Measurements from ENCODE around the gene NF2. TPM values are rescaled to one million over a fixed set of nuclear protein-coding genes. Genes with fewer than 3 reads are reported as not detected.
A peak's percentile ranks its signal among the peaks of the same experiment; 100 is the strongest.

NF2 gene
- total RNA-seq, 6 experiments from 2014 or later: 9.6 to 24.8 (median 14.0) TPM

DNA sequence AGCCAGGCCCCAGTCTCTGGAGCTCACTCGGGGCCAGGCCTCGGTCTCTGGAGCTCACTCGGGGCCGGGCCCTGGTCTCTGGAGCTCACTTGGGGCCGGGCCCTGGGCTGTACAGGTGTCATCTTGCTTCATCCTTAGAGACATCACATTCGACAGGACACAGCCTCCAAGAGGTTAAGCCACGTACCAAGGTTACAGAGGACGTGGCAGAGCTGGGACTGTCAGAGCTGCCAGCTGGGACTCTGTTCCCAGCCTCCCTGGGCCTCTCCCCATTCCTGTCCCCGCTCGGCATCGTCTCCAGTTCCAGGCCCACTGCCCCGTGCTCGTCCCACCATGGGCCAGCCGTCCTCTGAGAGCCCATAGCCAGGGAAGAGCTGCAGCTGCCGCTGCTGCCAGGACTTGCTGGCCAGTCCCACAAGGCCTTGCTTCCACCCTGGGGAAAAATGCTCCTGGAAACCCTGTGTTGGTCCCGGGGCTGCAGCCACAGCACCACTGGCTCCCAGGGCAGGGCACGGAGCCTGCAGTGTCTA, 136.0 kb downstream of the NF2 start:
- 100% methylated on average over 5 of the region's 17 CpGs for WGBS (ENCODE audit: insufficient coverage, low coverage, low lambda C conversion rate, missing lambda C conversion rate)
- Histone ChIP-seq H3K36me3 (peaks cover 0 to 10% (median 3%) of the 10 kb centered on the region in 4 donors), H3K9me3 (no peaks in the 10 kb centered on the region), H3K27ac (no peak overlapping the region), H3K4me1 (no peaks in the 10 kb centered on the region), H3K27me3 (no peaks in the 10 kb centered on the region), H3K4me3 (no peak overlapping the region)
- intact Hi-C loops (cut with DNase I): no loop called here
- ATAC-seq (no peak), DNase-seq (no peak)
- no peak for TF ChIP-seq POLR2A (IDR thresholded peaks at IDR 0.05)
- TF ChIP-seq, protein P1, sequence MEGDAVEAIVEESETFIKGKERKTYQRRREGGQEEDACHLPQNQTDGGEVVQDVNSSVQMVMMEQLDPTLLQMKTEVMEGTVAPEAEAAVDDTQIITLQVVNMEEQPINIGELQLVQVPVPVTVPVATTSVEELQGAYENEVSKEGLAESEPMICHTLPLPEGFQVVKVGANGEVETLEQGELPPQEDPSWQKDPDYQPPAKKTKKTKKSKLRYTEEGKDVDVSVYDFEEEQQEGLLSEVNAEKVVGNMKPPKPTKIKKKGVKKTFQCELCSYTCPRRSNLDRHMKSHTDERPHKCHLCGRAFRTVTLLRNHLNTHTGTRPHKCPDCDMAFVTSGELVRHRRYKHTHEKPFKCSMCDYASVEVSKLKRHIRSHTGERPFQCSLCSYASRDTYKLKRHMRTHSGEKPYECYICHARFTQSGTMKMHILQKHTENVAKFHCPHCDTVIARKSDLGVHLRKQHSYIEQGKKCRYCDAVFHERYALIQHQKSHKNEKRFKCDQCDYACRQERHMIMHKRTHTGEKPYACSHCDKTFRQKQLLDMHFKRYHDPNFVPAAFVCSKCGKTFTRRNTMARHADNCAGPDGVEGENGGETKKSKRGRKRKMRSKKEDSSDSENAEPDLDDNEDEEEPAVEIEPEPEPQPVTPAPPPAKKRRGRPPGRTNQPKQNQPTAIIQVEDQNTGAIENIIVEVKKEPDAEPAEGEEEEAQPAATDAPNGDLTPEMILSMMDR (IDR thresholded peaks at IDR 0.05): no peak

DNA sequence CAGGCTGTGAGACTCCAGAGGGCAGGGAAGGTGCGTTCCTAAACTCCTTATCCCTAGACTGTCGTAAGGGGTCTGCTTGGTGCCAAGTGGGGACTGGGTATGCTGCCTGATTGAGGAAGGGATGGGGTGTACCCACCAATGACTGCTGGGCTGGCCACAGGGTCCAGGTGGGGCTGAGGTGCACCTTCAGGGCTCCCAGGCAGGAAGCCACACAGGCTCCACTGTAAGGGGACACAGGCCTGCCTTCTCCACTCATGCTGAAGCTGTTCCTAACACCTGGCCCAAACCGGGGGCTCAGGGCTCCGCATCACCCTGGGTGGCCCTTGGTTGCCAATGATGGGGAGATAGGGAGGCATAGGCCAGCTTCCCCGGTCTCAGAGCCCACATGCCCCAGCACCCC, 136.8 kb downstream of the NF2 start:
- ATAC-seq (no peak), DNase-seq (no peak)
- no peak overlapping the region for H3K4me3 ChIP-seq
- H3K27ac ChIP-seq: no peak overlapping the region
- H3K27me3 ChIP-seq: no peaks in the 10 kb centered on the region
- H3K4me1 ChIP-seq: no peaks in the 10 kb centered on the region
- 80% methylated on average over 1 of the region's 5 CpGs for WGBS (ENCODE audit: insufficient coverage, low coverage, low lambda C conversion rate, missing lambda C conversion rate)
- no peaks in the 10 kb centered on the region for H3K9me3 ChIP-seq
- peaks cover 0 to 10% (median 3%) of the 10 kb centered on the region in 4 donors for H3K36me3 ChIP-seq
- TF ChIP-seq, protein P1 (IDR thresholded peaks at IDR 0.05): no peak
- no peak for TF ChIP-seq POLR2A (IDR thresholded peaks at IDR 0.05)
- intact Hi-C loops (cut with DNase I): no loop called here

DNA sequence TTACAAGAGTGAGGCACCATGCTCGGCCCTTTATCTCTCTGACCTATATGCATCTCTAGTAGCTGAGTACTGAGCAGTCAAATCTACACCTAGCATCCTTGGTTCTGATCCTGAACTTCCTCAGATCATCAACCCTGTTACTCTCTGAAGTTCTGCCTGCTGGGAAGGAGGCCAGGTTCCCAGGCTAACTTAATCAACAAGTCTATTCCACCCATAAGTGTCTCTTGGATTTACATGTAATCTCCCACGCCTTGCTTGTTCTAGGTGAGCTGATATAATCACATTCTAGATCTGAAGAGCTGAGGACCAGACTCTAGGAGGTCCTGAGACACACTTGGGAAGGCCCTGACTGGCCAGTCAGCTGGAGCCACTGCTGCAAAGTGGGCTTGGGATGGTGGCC, 138.5 kb downstream of the NF2 start:
- TF ChIP-seq, protein P1 (IDR thresholded peaks at IDR 0.05): no peak
- no peak for TF ChIP-seq POLR2A (IDR thresholded peaks at IDR 0.05)
- H3K4me1 ChIP-seq: no peaks in the 10 kb centered on the region
- peaks cover 0 to 19% (median 3%) of the 10 kb centered on the region in 4 donors for H3K36me3 ChIP-seq
- no peak overlapping the region for H3K27ac ChIP-seq
- DNase-seq (no peak), ATAC-seq (no peak)
- H3K9me3 ChIP-seq: no peaks in the 10 kb centered on the region
- intact Hi-C loops (cut with DNase I): no loop called here
- H3K4me3 ChIP-seq: no peak overlapping the region
- 100% methylated on average over 1 of the region's 2 CpGs for WGBS (ENCODE audit: insufficient coverage, low coverage, low lambda C conversion rate, missing lambda C conversion rate)
- no peaks in the 10 kb centered on the region for H3K27me3 ChIP-seq

DNA sequence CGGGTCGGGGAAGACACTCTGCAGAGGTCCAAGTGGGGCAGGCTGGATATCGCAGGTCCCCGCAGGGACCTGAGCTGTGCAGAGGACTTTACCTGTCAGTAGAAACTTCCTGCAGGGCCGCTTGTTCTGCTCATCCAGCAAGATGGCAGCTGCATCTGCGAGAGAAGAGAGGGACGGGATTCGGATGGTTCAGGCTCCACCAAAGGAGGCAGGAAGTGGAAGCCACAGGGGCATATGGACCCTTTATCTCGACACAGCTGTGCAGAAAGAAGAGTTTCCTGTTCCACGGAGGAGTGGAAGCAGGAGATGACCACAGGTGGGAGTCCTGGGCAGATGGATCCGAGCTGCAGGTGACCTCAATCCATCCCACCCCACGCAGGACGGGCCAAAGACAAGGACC, 138.9 kb downstream of the NF2 start:
- intact Hi-C loops (cut with DNase I): no loop called here
- TF ChIP-seq, protein P1 (IDR thresholded peaks at IDR 0.05): no peak
- TF ChIP-seq POLR2A (IDR thresholded peaks at IDR 0.05): no peak
- no peak for DNase-seq
- Histone ChIP-seq H3K36me3 (peaks cover 0 to 19% (median 3%) of the 10 kb centered on the region in 4 donors), H3K27ac (no peak overlapping the region), H3K9me3 (no peaks in the 10 kb centered on the region), H3K4me1 (no peaks in the 10 kb centered on the region), H3K4me3 (no peak overlapping the region), H3K27me3 (no peaks in the 10 kb centered on the region)
- ATAC-seq: no peak
- 72% methylated on average over 7 of the region's 13 CpGs for whole genome bisulfite sequencing (ENCODE audit: insufficient coverage, low coverage, low lambda C conversion rate, missing lambda C conversion rate)

DNA sequence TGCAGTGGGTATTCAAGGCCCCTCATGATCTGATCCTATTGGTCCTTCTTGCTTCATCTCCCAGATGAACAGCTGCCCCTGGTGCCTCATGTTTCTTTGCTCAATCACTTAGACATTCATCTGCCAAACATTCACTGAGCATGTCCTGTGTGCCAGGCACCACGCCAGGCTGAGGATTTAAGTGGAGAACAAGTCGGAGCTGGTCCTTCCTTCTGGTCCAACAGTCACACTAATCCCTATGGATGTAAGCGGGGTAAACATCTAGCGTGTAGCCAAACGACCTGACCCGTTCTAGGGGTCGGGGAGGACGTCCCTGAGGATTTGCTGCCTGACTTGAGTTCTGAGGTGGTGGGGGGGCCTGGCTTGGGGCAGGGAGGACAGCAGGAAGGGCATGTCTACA, 141.5 kb downstream of the NF2 start:
- ATAC-seq (peak in 1 of 4 donors; percentile 47), DNase-seq (no peak)
- H3K9me3 ChIP-seq: no peaks in the 10 kb centered on the region
- intact Hi-C loops (cut with DNase I): no loop called here
- H3K4me1 ChIP-seq: no peaks in the 10 kb centered on the region
- no peak overlapping the region for H3K27ac ChIP-seq
- H3K4me3 ChIP-seq: no peak overlapping the region
- H3K27me3 ChIP-seq: no peaks in the 10 kb centered on the region
- WGBS (ENCODE audit: insufficient coverage, low coverage, low lambda C conversion rate, missing lambda C conversion rate): 74% methylated on average over 8 of the region's 8 CpGs
- H3K36me3 ChIP-seq: peaks cover 0 to 15% (median 3%) of the 10 kb centered on the region in 4 donors
- TF ChIP-seq POLR2A (IDR thresholded peaks at IDR 0.05): no peak
- TF ChIP-seq, protein P1 (IDR thresholded peaks at IDR 0.05): no peak

All from right lobe of liver (tissue), 6 donors.